ENCODE measurements around the gene CAT.

Gene CAT

DNA sequence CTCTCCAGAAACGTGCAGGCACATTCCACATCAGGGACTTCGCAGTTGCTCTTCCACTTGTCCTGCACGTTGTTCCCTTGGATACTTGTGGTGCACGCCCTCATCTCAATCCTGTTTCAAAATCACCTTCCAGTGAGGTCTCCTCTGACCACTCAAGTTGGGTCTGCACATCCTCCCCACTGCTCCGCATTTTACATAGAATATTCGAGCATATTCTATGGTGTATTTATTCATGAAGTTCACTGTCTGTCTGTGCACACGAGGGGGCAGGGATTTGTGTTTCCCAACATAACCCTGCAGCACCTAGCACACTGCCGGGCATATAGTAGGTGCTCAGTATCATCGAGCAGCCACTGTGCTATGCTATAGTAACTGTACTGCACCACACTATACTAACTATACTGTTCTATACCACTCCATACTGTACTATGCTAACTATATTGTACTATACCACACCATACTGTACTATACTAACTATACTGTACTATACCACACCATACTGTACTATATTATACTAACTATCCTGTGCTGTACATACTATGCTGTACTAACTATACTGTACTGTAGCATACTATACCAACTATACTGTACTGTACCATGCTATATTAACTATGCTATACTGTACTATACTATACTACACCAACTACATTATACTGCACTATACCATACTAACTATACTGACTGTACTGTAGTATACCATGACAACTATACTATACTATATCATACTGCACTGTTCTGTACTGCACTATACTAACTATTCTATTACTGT is 44.6 kb downstream of the CAT start:
- TF ChIP-seq, protein P1, sequence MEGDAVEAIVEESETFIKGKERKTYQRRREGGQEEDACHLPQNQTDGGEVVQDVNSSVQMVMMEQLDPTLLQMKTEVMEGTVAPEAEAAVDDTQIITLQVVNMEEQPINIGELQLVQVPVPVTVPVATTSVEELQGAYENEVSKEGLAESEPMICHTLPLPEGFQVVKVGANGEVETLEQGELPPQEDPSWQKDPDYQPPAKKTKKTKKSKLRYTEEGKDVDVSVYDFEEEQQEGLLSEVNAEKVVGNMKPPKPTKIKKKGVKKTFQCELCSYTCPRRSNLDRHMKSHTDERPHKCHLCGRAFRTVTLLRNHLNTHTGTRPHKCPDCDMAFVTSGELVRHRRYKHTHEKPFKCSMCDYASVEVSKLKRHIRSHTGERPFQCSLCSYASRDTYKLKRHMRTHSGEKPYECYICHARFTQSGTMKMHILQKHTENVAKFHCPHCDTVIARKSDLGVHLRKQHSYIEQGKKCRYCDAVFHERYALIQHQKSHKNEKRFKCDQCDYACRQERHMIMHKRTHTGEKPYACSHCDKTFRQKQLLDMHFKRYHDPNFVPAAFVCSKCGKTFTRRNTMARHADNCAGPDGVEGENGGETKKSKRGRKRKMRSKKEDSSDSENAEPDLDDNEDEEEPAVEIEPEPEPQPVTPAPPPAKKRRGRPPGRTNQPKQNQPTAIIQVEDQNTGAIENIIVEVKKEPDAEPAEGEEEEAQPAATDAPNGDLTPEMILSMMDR (IDR thresholded peaks at IDR 0.05; ENCODE audit: low read depth, low read length), result no peak
- no peak overlapping the region for H3K4me3 ChIP-seq (ENCODE audit: low read depth, low read length)

DNA sequence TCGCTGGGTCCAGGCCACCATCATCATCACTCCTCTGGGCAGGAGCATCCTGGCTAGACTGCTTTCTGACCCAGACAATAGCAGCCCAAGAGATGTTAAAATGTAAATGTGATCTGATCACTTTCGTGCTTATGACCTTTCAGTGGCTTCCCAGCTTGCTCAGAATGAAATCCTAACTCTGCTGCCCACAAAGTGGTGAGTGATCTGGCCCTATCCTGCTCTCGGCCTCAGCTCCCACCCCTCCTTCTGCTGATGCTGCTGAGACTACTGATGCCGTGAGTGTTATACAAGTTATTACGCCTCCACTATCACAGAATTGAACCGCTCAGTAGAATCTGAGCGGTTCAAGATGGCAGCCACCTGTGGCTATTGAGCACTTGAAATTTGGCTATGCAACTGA is 48.7 kb downstream of the CAT start:
- no peak overlapping the region for H3K4me3 ChIP-seq (ENCODE audit: low read depth, low read length)
- TF ChIP-seq, protein P1 (IDR thresholded peaks at IDR 0.05; ENCODE audit: low read depth, low read length), result no peak

DNA sequence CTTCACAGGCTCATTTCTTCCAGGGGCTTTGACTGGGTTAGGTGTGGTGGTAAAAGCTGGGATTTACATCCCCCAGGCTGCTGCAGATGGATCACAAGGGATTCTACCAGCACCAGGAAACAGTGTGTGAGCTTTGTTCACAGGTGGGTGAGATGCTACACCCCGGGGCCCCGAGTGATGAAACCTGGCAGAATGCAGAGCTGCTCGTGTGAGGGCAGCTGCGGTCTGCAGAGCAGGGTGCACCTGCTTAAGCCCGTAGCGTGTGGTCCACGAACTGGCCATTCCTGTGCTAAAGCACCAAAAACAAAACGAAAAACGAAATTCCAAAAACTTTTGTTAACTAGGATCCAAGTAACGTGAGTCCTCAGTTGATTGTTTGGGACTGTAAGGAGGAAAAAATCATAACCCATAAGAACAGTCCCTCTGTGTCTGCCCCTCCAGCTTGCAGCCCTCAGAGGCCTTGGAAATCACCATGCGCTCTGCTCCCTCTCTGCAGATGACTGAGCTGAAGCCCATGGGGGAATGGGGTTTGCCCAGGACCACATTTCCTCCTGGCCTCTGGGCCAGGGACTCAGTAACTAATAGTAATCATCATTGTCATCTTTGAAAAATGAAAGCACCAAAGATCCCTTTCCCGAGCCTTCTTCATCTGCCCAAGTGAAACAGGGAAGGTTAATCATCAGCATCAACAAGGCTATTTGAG is 50.3 kb downstream of the CAT start:
- no peak overlapping the region for H3K4me3 ChIP-seq (ENCODE audit: low read depth, low read length)
- TF ChIP-seq, protein P1 (IDR thresholded peaks at IDR 0.05; ENCODE audit: low read depth, low read length), result no peak

DNA sequence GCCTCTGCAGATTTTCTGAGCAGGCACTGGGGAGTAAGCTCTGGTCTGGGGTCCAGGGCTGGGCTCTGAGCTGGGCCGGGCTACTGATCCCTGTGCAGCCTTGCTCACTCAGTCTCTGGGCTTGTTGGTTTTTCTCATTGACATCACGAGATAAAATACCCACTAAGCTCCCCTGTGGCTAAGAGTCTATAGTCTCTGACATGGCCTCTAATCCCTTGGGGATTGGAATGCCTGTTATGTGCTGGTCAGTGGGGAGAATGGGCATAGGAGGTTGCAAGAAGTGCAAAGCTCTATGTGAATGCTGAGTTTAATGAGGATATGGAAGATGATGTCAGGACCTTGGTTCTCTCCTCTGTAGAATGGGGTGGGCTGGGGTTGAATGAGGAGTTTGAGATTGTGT is 51.6 kb downstream of the CAT start:
- no peak overlapping the region for H3K4me3 ChIP-seq (ENCODE audit: low read depth, low read length)
- TF ChIP-seq, protein P1 (IDR thresholded peaks at IDR 0.05; ENCODE audit: low read depth, low read length), result no peak

DNA sequence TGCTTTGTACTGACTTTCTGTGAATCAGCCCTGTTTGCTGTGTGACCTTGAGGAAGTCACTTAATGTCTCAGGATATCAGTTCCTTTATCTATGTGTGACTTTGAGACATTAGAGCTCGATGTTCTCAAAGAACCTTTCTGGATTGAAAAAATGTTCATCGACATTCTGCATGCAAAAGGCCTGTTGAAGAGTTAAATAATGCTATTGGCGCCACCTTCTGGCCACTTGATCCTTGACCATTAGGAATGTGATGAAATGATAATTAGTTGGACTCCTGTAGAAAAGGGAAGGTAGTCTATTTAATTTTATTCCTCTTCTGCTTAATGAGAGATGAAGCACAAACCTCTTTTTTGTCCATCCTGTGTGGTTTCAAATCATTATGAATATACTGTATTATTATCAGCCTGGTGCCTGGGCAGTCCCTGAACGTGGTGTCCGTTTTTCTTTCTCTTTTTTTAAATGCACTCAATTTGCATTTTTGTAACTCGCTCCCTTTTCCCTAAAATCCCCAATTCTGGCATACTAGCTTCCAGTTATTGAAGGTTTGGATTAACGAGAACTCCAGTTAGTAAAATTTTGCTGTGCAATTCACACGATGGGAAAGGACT is 54.2 kb downstream of the CAT start:
- TF ChIP-seq, protein P1 (IDR thresholded peaks at IDR 0.05; ENCODE audit: low read depth, low read length), result no peak
- no peak overlapping the region for H3K4me3 ChIP-seq (ENCODE audit: low read depth, low read length)

DNA sequence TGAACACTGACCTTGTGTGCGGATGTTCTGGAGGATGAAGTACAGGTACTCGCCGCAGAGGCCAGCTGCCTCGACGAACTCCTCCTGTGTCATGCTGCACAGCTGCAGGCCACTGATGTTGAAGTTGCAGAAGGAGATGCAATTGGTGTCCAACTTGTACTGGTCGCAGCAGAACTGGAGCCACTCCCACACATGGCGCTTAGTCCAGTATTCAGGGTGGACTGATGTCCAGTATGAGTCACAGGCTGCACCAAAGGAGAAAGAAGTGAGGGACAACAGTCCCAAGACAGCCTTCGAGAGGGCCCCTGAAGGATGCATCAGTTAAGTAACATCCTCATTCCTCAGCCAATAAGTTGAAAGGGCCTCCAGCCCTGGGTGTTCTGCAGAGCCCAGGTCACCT is 54.7 kb downstream of the CAT start:
- TF ChIP-seq, protein P1 (IDR thresholded peaks at IDR 0.05; ENCODE audit: low read depth, low read length), result no peak
- no peak overlapping the region for H3K4me3 ChIP-seq (ENCODE audit: low read depth, low read length)

All from WI38 (cell line).